ENCODE measurements around the gene TMBIM6.

GRCh38 chr12:49750996-49751393 lies 9.6 kb downstream of the TMBIM6 start:
- no peak for TF ChIP-seq POLR2A (IDR thresholded peaks at IDR 0.05)
- TF ChIP-seq CTCF (IDR thresholded peaks at IDR 0.05), result no peak
